Osteocyte (in vitro differentiated cells): ENCODE measurements around the gene ABLIM2. TPM values are rescaled to one million over a fixed set of nuclear protein-coding genes. Genes with fewer than 3 reads are reported as not detected.

Experiments used
- DNase-seq: peaks from one replicate; pipeline ENCODE4 v3.0.0; 2021; ENCODE audit warnings: mixed read lengths; ENCODE audit not compliant: unreplicated experiment; ENCODE audit errors: extremely low spot score
- H3K27ac Mint-ChIP-seq: one replicate; pipeline ENCODE4 v1.8.0; 2021; ENCODE audit warnings: mild to moderate bottlenecking, mixed read lengths; ENCODE audit not compliant: unreplicated experiment
- H3K27me3 Mint-ChIP-seq: one replicate; pipeline ENCODE4 v1.8.0; 2021; ENCODE audit warnings: mixed read lengths; ENCODE audit not compliant: unreplicated experiment
- H3K36me3 Mint-ChIP-seq: one replicate; pipeline ENCODE4 v1.8.0; 2021; ENCODE audit warnings: mixed read lengths; ENCODE audit not compliant: unreplicated experiment
- H3K4me1 Mint-ChIP-seq: one replicate; pipeline ENCODE4 v1.8.0; 2021; ENCODE audit warnings: mixed read lengths; ENCODE audit not compliant: unreplicated experiment
- H3K4me3 Mint-ChIP-seq: one replicate; pipeline ENCODE4 v1.8.0; 2021; ENCODE audit warnings: mild to moderate bottlenecking, moderate library complexity, mixed read lengths; ENCODE audit not compliant: unreplicated experiment
- H3K9me3 Mint-ChIP-seq: one replicate; pipeline ENCODE4 v1.8.0; 2021; ENCODE audit warnings: mixed read lengths; ENCODE audit not compliant: unreplicated experiment
- CTCF ChIP-seq: fragments of 200-600 bp; sonication (generic); IDR thresholded peaks from 2 replicates; pipeline ENCODE4 v1.5.0; 2021; ENCODE audit warnings: antibody characterized with exemption, mild to moderate bottlenecking, moderate library complexity
- total RNA-seq: library from RNA; stranded (reverse); gene quantifications from 2 replicates; pipeline ENCODE4 v1.2.1, GENCODE V29; 2021

Gene ABLIM2
- total RNA-seq, 1 donor from 2014 or later: 0.24 TPM

GRCh38 chr4:8157496-8157895, 1.1 kb downstream of the ABLIM2 start:
- peak overlapping the region; percentile 3 for H3K4me3 Mint-ChIP-seq
- peaks cover 28% of the 10 kb centered on the region for H3K27me3 Mint-ChIP-seq

GRCh38 chr4:8156617-8157016, 2.0 kb downstream of the ABLIM2 start:
- TF ChIP-seq CTCF: no peak
- peaks cover 3% of the 10 kb centered on the region for H3K36me3 Mint-ChIP-seq
- H3K4me3 Mint-ChIP-seq: no peak overlapping the region
- no peaks in the 10 kb centered on the region for H3K9me3 Mint-ChIP-seq
- DNase-seq: no peak
- peaks cover 28% of the 10 kb centered on the region for H3K27me3 Mint-ChIP-seq
- no peak overlapping the region for H3K27ac Mint-ChIP-seq
- peaks cover 9% of the 10 kb centered on the region for H3K4me1 Mint-ChIP-seq

More at GRCh38 chr4:8157496-8157895, 1.1 kb downstream of the ABLIM2 start:
- DNase-seq: no peak
- H3K36me3 Mint-ChIP-seq: peaks cover 3% of the 10 kb centered on the region
- H3K27ac Mint-ChIP-seq: no peak overlapping the region
- no peak for TF ChIP-seq CTCF
- peaks cover 9% of the 10 kb centered on the region for H3K4me1 Mint-ChIP-seq
- H3K9me3 Mint-ChIP-seq: no peaks in the 10 kb centered on the region

GRCh38 chr4:8155660-8156421, 2.8 kb downstream of the ABLIM2 start:
- Mint-ChIP-seq H3K36me3 (peaks cover 3% of the 10 kb centered on the region), H3K4me3 (no peak overlapping the region), H3K27ac (no peak overlapping the region), H3K9me3 (no peaks in the 10 kb centered on the region), H3K4me1 (peaks cover 9% of the 10 kb centered on the region), H3K27me3 (peaks cover 26% of the 10 kb centered on the region)
- TF ChIP-seq CTCF: no peak
- DNase-seq: no peak

GRCh38 chr4:8155048-8155447, 3.6 kb downstream of the ABLIM2 start:
- DNase-seq: no peak
- Mint-ChIP-seq H3K36me3 (peaks cover 3% of the 10 kb centered on the region), H3K4me3 (no peak overlapping the region), H3K27ac (no peak overlapping the region), H3K4me1 (peaks cover 9% of the 10 kb centered on the region), H3K27me3 (peaks cover 32% of the 10 kb centered on the region), H3K9me3 (no peaks in the 10 kb centered on the region)
- no peak for TF ChIP-seq CTCF

- TF ChIP-seq CTCF: no peak
- no peak overlapping the region for H3K27ac Mint-ChIP-seq
- no peaks in the 10 kb centered on the region for H3K36me3 Mint-ChIP-seq
- H3K4me1 Mint-ChIP-seq: no peaks in the 10 kb centered on the region
- H3K4me3 Mint-ChIP-seq: no peak overlapping the region
- H3K27me3 Mint-ChIP-seq: peaks cover 38% of the 10 kb centered on the region
- H3K9me3 Mint-ChIP-seq: no peaks in the 10 kb centered on the region
- no peak for DNase-seq
These were observed 5.2 kb downstream of the ABLIM2 start for GRCh38 chr4:8153441-8153840.
